Suprapubic skin (tissue), 4 donors: ENCODE measurements around the gene GZMM.

Source experiments
- CTCF ChIP-seq, 2 donors: fragments of 200-600 bp in 1 of 2; fragments of 450-650 bp in 1 of 2; sonication (generic) in 1 of 2; IDR thresholded peaks; one replicate each; pipeline ENCODE4 v1.5.1; 2016 to 2019; ENCODE audit warnings: antibody characterized with exemption in 2 of 2, mild to moderate bottlenecking in 1 of 2, moderate library complexity in 1 of 2
- POLR2A ChIP-seq, 2 donors: fragments of 450-650 bp; IDR thresholded peaks; one replicate each; pipeline ENCODE4 v1.6.1; 2017; ENCODE audit warnings: antibody characterized with exemption in 2 of 2, mild to moderate bottlenecking in 2 of 2, moderate library complexity in 2 of 2
- POLR2AphosphoS5 ChIP-seq, 3 donors: sonication (generic); formaldehyde crosslinking; IDR thresholded peaks; one replicate each; pipeline ENCODE4 v1.6.1; 2017; ENCODE audit warnings: antibody characterized with exemption in 3 of 3

GRCh38 chr19:589693-590395 is 46.0 kb downstream of the GZMM start, which contains the start of gene HCN2:
- TF ChIP-seq CTCF (IDR thresholded peaks at IDR 0.05) (no peak), POLR2A (IDR thresholded peaks at IDR 0.05) (no peak), POLR2AphosphoS5 (IDR thresholded peaks at IDR 0.05) (no peak)
